ENCODE data around the gene MRPL51. TPM values are rescaled to one million over a fixed set of nuclear protein-coding genes. Genes with fewer than 3 reads are reported as not detected.

The MRPL51 gene
- total RNA-seq, 3 donors from 2014 or later (not counting 1 experiment from before 2014, with no cell fraction given): 32.8 to 48.3 (median 45.4) TPM

GRCh38 chr12:6522193-6522592 is 29.1 kb upstream of the MRPL51 start:
- no peak overlapping the region for H3K4me3 Mint-ChIP-seq
- ATAC-seq (no peak), DNase-seq (no peak)
- peaks cover 0 to 7% of the 10 kb centered on the region in 2 donors for H3K4me1 Mint-ChIP-seq
- TF ChIP-seq, protein P1, sequence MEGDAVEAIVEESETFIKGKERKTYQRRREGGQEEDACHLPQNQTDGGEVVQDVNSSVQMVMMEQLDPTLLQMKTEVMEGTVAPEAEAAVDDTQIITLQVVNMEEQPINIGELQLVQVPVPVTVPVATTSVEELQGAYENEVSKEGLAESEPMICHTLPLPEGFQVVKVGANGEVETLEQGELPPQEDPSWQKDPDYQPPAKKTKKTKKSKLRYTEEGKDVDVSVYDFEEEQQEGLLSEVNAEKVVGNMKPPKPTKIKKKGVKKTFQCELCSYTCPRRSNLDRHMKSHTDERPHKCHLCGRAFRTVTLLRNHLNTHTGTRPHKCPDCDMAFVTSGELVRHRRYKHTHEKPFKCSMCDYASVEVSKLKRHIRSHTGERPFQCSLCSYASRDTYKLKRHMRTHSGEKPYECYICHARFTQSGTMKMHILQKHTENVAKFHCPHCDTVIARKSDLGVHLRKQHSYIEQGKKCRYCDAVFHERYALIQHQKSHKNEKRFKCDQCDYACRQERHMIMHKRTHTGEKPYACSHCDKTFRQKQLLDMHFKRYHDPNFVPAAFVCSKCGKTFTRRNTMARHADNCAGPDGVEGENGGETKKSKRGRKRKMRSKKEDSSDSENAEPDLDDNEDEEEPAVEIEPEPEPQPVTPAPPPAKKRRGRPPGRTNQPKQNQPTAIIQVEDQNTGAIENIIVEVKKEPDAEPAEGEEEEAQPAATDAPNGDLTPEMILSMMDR (IDR thresholded peaks at IDR 0.05): no peak
- intact Hi-C loops (cut with micrococcal nuclease): no loop called here
- no peaks in the 10 kb centered on the region for H3K9me3 ChIP-seq (ENCODE audit: control insufficient read depth, insufficient read depth, low read length)
- H3K27me3 Mint-ChIP-seq (ENCODE audit: low read depth in 2 of 2): no peaks in the 10 kb centered on the region
- no peaks in the 10 kb centered on the region for H3K4me1 ChIP-seq (ENCODE audit: control insufficient read depth, insufficient read depth, low read length)
- no peak overlapping the region for H3K27ac ChIP-seq (ENCODE audit: low read length)
- peaks cover 82% of the 10 kb centered on the region for H3K36me3 ChIP-seq (ENCODE audit: control insufficient read depth, insufficient read depth, low read length)
- H3K4me3 ChIP-seq (ENCODE audit: low read length): no peak overlapping the region
- no peaks in the 10 kb centered on the region for H3K27me3 ChIP-seq (ENCODE audit: control insufficient read depth, insufficient read depth, low read length)
- H3K9me3 Mint-ChIP-seq: no peaks in the 10 kb centered on the region
- peaks cover 20% of the 10 kb centered on the region for H3K36me3 Mint-ChIP-seq
- H3K27ac Mint-ChIP-seq: no peak overlapping the region
- whole genome bisulfite sequencing (ENCODE audit: insufficient coverage): 87% methylated on average over 8 of the region's 10 CpGs

- peaks cover 0 to 7% of the 10 kb centered on the region in 2 donors for H3K4me1 Mint-ChIP-seq
- H3K36me3 Mint-ChIP-seq: peaks cover 23% of the 10 kb centered on the region
- no peaks in the 10 kb centered on the region for H3K9me3 ChIP-seq (ENCODE audit: control insufficient read depth, insufficient read depth, low read length)
- H3K4me3 ChIP-seq (ENCODE audit: low read length): no peak overlapping the region
- no peaks in the 10 kb centered on the region for H3K4me1 ChIP-seq (ENCODE audit: control insufficient read depth, insufficient read depth, low read length)
- intact Hi-C loops (cut with micrococcal nuclease): no loop called here
- no peak for DNase-seq
- H3K27me3 ChIP-seq (ENCODE audit: control insufficient read depth, insufficient read depth, low read length): no peaks in the 10 kb centered on the region
- no peak overlapping the region for H3K4me3 Mint-ChIP-seq
- peak overlapping the region; percentile 51 to 79 for H3K27ac Mint-ChIP-seq
- TF ChIP-seq, protein P1 (IDR thresholded peaks at IDR 0.05): no peak
- no peaks in the 10 kb centered on the region for H3K9me3 Mint-ChIP-seq
- H3K27me3 Mint-ChIP-seq (ENCODE audit: low read depth in 2 of 2): no peaks in the 10 kb centered on the region
- H3K36me3 ChIP-seq (ENCODE audit: control insufficient read depth, insufficient read depth, low read length): peaks cover 77% of the 10 kb centered on the region
- H3K27ac ChIP-seq (ENCODE audit: low read length): no peak overlapping the region
- 44% methylated on average over 2 of the region's 3 CpGs for WGBS (ENCODE audit: insufficient coverage)
- ATAC-seq: peak in 1 of 3 donors; percentile 32
These were observed 27.1 kb upstream of the MRPL51 start for GRCh38 chr12:6520186-6520585.

GRCh38 chr12:6508087-6508486 is 15.0 kb upstream of the MRPL51 start:
- Histone ChIP-seq H3K36me3 (ENCODE audit: control insufficient read depth, insufficient read depth, low read length) (peaks cover 34% of the 10 kb centered on the region), H3K9me3 (ENCODE audit: control insufficient read depth, insufficient read depth, low read length) (no peaks in the 10 kb centered on the region), H3K27me3 (ENCODE audit: control insufficient read depth, insufficient read depth, low read length) (no peaks in the 10 kb centered on the region), H3K4me1 (ENCODE audit: control insufficient read depth, insufficient read depth, low read length) (no peaks in the 10 kb centered on the region), H3K4me3 (ENCODE audit: low read length) (no peak overlapping the region), H3K27ac (ENCODE audit: low read length) (no peak overlapping the region)
- no peaks in the 10 kb centered on the region for H3K27me3 Mint-ChIP-seq (ENCODE audit: low read depth in 2 of 2)
- no peaks in the 10 kb centered on the region for H3K9me3 Mint-ChIP-seq
- TF ChIP-seq, protein P1 (IDR thresholded peaks at IDR 0.05): no peak
- no peak overlapping the region for H3K4me3 Mint-ChIP-seq
- WGBS (ENCODE audit: insufficient coverage): 83% methylated on average over 7 of the region's 7 CpGs
- DNase-seq (no peak), ATAC-seq (no peak)
- intact Hi-C loops (cut with micrococcal nuclease): no loop called here
- peak overlapping the region in 1 of 2 donors; percentile 64 for H3K27ac Mint-ChIP-seq
- H3K36me3 Mint-ChIP-seq: peaks cover 10% of the 10 kb centered on the region
- H3K4me1 Mint-ChIP-seq: peaks cover 8% of the 10 kb centered on the region in 2 donors
